ENCODE measurements around the gene OR2L2.

DNA sequence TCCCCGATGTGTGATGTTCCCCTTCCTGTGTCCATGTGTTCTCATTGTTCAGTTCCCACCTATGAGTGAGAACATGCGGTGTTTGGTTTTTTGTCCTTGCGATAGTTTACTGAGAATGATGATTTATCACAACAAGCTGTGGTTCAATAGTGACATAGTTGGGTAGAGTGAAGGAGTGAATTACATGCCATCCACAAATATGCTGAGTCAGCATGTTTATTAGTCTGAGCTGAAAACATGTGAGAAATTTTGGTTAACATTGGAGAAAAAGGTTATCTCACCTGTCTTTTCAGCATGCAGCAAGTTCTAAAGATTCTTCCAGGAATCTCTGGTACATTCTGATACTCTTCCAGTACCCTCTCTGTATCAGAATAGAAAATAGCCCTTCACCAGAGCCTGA, 35.7 kb downstream of the OR2L2 start:
- TF ChIP-seq, protein P1, sequence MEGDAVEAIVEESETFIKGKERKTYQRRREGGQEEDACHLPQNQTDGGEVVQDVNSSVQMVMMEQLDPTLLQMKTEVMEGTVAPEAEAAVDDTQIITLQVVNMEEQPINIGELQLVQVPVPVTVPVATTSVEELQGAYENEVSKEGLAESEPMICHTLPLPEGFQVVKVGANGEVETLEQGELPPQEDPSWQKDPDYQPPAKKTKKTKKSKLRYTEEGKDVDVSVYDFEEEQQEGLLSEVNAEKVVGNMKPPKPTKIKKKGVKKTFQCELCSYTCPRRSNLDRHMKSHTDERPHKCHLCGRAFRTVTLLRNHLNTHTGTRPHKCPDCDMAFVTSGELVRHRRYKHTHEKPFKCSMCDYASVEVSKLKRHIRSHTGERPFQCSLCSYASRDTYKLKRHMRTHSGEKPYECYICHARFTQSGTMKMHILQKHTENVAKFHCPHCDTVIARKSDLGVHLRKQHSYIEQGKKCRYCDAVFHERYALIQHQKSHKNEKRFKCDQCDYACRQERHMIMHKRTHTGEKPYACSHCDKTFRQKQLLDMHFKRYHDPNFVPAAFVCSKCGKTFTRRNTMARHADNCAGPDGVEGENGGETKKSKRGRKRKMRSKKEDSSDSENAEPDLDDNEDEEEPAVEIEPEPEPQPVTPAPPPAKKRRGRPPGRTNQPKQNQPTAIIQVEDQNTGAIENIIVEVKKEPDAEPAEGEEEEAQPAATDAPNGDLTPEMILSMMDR (conservative IDR thresholded peaks at IDR 0.05 in 1 of 2, IDR thresholded peaks at IDR 0.05 in 1 of 2; ENCODE audit: low read depth in 1 of 2, low read length in 2 of 2) = no peak
- TF ChIP-seq EZH2 (IDR thresholded peaks at IDR 0.05; ENCODE audit: low read length, missing control alignments) = no peak

Data from fibroblast of lung (primary cell).